MCF 10A (cell line): ENCODE results near the gene PFKP. TPM values are rescaled to one million over a fixed set of nuclear protein-coding genes. Genes with fewer than 3 reads are reported as not detected.

ENCODE experiments used
- BruUV-seq: library from RNA; stranded (reverse); fragments of 400-500 nt; replicated peaks from 2 replicates; lab custom pipeline; 2021; lab: Mats Ljungman, UMichigan
- CTCF ChIA-PET: fragments of 300-600 bp; sonication (Branson Sonifier 250); formaldehyde crosslinking; extraction: SDS; loops from one replicate; lab custom pipeline; 2021; ENCODE audit warnings: antibody characterized with exemption, inconsistent platforms; lab: Yijun Ruan, JAX
- POLR2A ChIA-PET: fragments of 300-600, 350-650 bp; sonication (Branson Sonifier 250); formaldehyde crosslinking; extraction: SDS; loops from one replicate; lab custom pipeline; 2020; ENCODE audit warnings: antibody characterized with exemption, inconsistent platforms; lab: Yijun Ruan, JAX
- DNase-seq: peaks from one replicate; pipeline ENCODE4 v3.0.0-alpha.2; 2018; ENCODE audit not compliant: unreplicated experiment
- H3K27ac Mint-ChIP-seq: one replicate; pipeline ENCODE4 v1.8.0; 2022; ENCODE audit warnings: mild to moderate bottlenecking, low read depth, mixed read lengths; ENCODE audit not compliant: unreplicated experiment
- H3K27me3 Mint-ChIP-seq: one replicate; pipeline ENCODE4 v1.8.0; 2022; ENCODE audit warnings: mixed read lengths; ENCODE audit not compliant: insufficient read depth, unreplicated experiment
- H3K36me3 Mint-ChIP-seq: one replicate; pipeline ENCODE4 v1.8.0; 2022; ENCODE audit warnings: mild to moderate bottlenecking, moderate library complexity, mixed read lengths; ENCODE audit not compliant: insufficient read depth, unreplicated experiment
- H3K4me1 Mint-ChIP-seq: one replicate; pipeline ENCODE4 v1.8.0; 2022; ENCODE audit warnings: mixed read lengths; ENCODE audit not compliant: insufficient read depth, unreplicated experiment
- H3K4me3 Mint-ChIP-seq: one replicate; pipeline ENCODE4 v1.8.0; 2022; ENCODE audit warnings: mild to moderate bottlenecking, moderate library complexity, mixed read lengths; ENCODE audit not compliant: unreplicated experiment
- H3K9me3 Mint-ChIP-seq: one replicate; pipeline ENCODE4 v1.8.0; 2022; ENCODE audit warnings: mixed read lengths; ENCODE audit not compliant: unreplicated experiment
- intact Hi-C: fragments of 100-400 bp; cut with micrococcal nuclease; formaldehyde crosslinking; loops from 2 replicates; pipeline ENCODE4 v1.14.1; 2022
- total RNA-seq: library from RNA; stranded (reverse); gene quantifications from 2 replicates; pipeline ENCODE4 v1.2.3, GENCODE V29; 2022
- TF ChIP-seq, protein P1 (sequence below): fragments of 200-600 bp; IDR thresholded peaks from one replicate; pipeline ENCODE4 v1.8.0; 2022; ENCODE audit warnings: antibody characterized with exemption, mild to moderate bottlenecking; ENCODE audit not compliant: unreplicated experiment

PFKP gene
- total RNA-seq, 1 experiment from 2014 or later: 186 TPM

DNA sequence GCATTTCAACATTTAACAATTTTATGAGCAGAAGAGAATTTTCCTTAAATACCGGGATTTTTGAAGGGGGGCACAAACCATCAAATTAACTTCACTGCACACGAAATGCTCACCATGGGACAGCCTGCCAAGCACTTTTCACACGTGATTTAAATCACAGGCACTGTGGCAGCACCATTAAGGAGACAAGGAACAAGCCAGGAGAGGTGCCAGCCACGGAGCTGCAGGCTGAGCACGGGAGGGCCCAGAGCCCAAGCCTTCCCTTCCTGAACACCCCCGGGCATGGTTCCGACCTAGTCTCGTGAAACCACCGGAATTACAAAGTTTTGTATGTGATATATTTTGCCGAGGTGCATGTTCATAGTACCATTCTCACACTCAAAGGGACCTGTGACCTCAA is 91.8 kb downstream of the PFKP start:
- no peaks in the 10 kb centered on the region for H3K4me1 Mint-ChIP-seq

DNA sequence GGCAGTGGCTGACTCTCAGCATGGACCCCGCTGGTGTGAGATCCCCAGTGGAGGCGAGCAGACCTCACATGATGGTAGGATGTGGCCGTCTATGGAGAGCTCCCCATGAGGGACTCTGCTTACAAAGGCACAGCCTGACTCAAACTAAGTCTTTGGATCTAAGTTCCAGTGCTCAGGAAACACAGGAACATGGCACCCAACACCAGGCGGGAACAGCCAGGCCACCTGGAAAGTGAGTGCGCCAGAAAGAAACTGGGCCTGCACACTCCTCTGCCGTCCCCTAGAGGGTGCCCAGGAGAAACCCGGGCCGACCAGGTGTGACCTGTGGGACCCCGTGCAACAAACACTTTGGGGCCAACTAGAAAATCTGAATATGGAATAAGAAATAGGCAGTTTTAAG is 95.2 kb downstream of the PFKP start:
- ChIA-PET POLR2A (interaction anchor here (1.0 to 1.5 kb wide), 2 partner anchors 10 to 55 kb away, joined by 3 to 5 read pairs; partner anchors contain the start of gene PITRM1), CTCF (no interaction called here)
- TF ChIP-seq, protein P1, sequence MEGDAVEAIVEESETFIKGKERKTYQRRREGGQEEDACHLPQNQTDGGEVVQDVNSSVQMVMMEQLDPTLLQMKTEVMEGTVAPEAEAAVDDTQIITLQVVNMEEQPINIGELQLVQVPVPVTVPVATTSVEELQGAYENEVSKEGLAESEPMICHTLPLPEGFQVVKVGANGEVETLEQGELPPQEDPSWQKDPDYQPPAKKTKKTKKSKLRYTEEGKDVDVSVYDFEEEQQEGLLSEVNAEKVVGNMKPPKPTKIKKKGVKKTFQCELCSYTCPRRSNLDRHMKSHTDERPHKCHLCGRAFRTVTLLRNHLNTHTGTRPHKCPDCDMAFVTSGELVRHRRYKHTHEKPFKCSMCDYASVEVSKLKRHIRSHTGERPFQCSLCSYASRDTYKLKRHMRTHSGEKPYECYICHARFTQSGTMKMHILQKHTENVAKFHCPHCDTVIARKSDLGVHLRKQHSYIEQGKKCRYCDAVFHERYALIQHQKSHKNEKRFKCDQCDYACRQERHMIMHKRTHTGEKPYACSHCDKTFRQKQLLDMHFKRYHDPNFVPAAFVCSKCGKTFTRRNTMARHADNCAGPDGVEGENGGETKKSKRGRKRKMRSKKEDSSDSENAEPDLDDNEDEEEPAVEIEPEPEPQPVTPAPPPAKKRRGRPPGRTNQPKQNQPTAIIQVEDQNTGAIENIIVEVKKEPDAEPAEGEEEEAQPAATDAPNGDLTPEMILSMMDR: no peak
- H3K36me3 Mint-ChIP-seq: peaks cover 74% of the 10 kb centered on the region
- intact Hi-C loops: no loop called here
- H3K9me3 Mint-ChIP-seq: no peaks in the 10 kb centered on the region
- no peak for DNase-seq
- H3K27ac Mint-ChIP-seq: no peak overlapping the region
- H3K4me3 Mint-ChIP-seq: no peak overlapping the region
- H3K27me3 Mint-ChIP-seq: no peaks in the 10 kb centered on the region
- H3K4me1 Mint-ChIP-seq: no peaks in the 10 kb centered on the region
- no TSS peak for BruUV-seq

More for the DNA sequence above, 91.8 kb downstream of the PFKP start:
- CTCF ChIA-PET: interaction anchor here (0.9 kb wide), 1 partner anchor 34 kb away, joined by 4 read pairs; no protein-coding TSS in a partner anchor
- no peaks in the 10 kb centered on the region for H3K27me3 Mint-ChIP-seq
- POLR2A ChIA-PET: interaction anchor here (0.6 to 1.5 kb wide), 2 partner anchors 9 to 13 kb away, joined by 4 to 6 read pairs; partner anchors contain the start of gene PITRM1
- no TSS peak for BruUV-seq
- H3K4me3 Mint-ChIP-seq: no peak overlapping the region
- DNase-seq: no peak
- no peaks in the 10 kb centered on the region for H3K9me3 Mint-ChIP-seq
- TF ChIP-seq, protein P1: no peak
- peaks cover 73% of the 10 kb centered on the region for H3K36me3 Mint-ChIP-seq
- intact Hi-C loops: no loop called here
- no peak overlapping the region for H3K27ac Mint-ChIP-seq

DNA sequence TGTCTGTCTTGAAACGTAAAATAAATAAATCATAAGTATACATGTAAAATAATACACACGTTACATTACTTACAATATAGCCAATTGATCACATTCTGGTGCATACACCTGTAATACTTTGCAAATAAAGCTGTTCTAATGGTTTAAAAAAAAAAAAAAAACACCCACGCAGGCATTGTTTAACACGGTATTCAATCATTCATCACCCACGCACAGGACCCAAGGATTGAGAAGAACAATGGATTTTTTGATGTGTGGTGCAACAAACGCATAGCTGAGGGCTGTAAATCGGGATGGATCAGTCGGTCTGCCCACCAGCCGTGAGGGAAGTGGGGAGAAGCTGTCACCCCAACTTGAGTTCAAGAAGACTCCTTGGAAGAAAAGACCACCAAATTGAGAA is 96.5 kb downstream of the PFKP start:
- intact Hi-C loops: no loop called here
- no TSS peak for BruUV-seq
- Mint-ChIP-seq H3K9me3 (no peaks in the 10 kb centered on the region), H3K4me3 (no peak overlapping the region), H3K36me3 (peaks cover 69% of the 10 kb centered on the region), H3K27me3 (no peaks in the 10 kb centered on the region), H3K27ac (no peak overlapping the region), H3K4me1 (no peaks in the 10 kb centered on the region)
- no peak for DNase-seq
- TF ChIP-seq, protein P1: no peak
- POLR2A ChIA-PET: interaction anchor here (0.6 to 1.1 kb wide), 3 partner anchors 8 to 65 kb away, joined by 3 read pairs; no protein-coding TSS in a partner anchor
- CTCF ChIA-PET: interaction anchor here (1.1 to 1.8 kb wide), 2 partner anchors 9 to 1651 kb away, joined by 3 to 4 read pairs; partner anchors contain the start of gene PITRM1

DNA sequence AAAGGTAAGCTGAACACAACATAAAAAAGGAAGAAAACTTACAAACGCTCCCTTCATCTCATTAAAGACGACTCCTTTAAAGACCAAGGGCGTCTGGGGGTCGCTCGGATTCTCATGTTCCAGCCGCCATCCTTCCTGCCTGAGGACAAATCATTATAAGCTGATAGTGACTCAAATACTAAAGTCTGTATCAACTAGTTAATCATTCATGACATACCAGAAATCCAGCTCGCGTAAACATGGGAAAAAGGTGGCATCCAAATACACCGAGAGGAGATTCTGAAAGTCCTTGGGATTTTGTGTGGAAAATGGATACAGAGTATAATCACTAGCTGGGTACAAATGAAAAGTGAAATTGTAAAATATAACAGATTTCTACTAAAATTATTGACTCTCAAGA is 97.8 kb downstream of the PFKP start:
- Mint-ChIP-seq H3K36me3 (peaks cover 68% of the 10 kb centered on the region), H3K27ac (no peak overlapping the region), H3K27me3 (no peaks in the 10 kb centered on the region), H3K9me3 (no peaks in the 10 kb centered on the region), H3K4me1 (peaks cover 6% of the 10 kb centered on the region), H3K4me3 (no peak overlapping the region)
- no TSS peak for BruUV-seq
- no peak for DNase-seq
- TF ChIP-seq, protein P1: no peak
- CTCF ChIA-PET: interaction anchor here (0.6 to 1.8 kb wide), 2 partner anchors 46 to 1650 kb away, joined by 3 to 4 read pairs; no protein-coding TSS in a partner anchor
- POLR2A ChIA-PET: interaction anchor here (0.6 to 1.1 kb wide), 4 partner anchors 9 to 66 kb away, joined by 3 to 4 read pairs (median 3); no protein-coding TSS in a partner anchor
- intact Hi-C loops: no loop called here
